Measurements from ENCODE around the gene PDE4D. TPM values are rescaled to one million over a fixed set of nuclear protein-coding genes. Genes with fewer than 3 reads are reported as not detected.

PDE4D gene
- total RNA-seq, 1 experiment from 2014 or later: 62.6 TPM

DNA sequence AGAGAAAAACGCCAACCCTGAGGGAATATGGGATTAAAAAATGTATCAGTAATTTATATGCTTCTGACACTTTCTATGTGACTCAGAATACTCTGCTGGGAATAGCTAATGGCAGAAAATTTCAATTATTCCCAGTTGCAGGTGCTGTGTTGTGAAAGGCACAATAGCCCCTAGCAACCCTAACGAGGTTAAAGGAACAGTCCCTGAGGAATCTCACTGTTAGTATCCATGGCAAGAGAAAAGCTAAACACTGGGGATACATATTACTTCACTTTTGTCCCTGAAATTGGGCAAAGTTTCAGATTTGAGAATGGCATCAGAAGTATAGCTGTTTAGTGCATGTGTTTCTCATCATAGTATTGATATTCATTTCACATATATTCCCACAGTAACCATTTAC, 755.7 kb downstream of the PDE4D start:
- DNase-seq (ENCODE audit: low read depth, low spot score): no peak
- in situ Hi-C loops (cut with HindIII; ENCODE audit: low pct_unique_long_range_greater_than_20kb, low sequenced_read_pairs): no loop called here

DNA sequence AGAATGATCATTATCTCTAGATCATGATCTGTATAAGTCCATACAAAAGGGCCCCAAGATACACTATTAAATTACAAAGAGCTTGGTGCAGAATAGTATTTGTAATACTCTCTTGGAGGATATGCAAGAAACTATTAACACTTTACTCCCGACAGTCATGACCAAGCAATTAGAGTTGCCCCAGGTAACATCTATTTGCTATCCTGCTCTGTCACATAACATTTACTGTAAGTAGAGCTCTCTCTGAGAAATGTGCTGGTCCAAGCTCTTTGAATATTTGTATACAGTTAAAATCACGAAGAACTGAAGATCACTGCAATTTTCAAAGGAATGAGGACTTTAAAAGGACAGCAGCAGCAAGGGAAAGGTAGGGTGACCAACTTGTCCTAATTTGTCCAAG, 757.0 kb downstream of the PDE4D start:
- in situ Hi-C loops (cut with HindIII; ENCODE audit: low pct_unique_long_range_greater_than_20kb, low sequenced_read_pairs): no loop called here
- DNase-seq (ENCODE audit: low read depth, low spot score): no peak

DNA sequence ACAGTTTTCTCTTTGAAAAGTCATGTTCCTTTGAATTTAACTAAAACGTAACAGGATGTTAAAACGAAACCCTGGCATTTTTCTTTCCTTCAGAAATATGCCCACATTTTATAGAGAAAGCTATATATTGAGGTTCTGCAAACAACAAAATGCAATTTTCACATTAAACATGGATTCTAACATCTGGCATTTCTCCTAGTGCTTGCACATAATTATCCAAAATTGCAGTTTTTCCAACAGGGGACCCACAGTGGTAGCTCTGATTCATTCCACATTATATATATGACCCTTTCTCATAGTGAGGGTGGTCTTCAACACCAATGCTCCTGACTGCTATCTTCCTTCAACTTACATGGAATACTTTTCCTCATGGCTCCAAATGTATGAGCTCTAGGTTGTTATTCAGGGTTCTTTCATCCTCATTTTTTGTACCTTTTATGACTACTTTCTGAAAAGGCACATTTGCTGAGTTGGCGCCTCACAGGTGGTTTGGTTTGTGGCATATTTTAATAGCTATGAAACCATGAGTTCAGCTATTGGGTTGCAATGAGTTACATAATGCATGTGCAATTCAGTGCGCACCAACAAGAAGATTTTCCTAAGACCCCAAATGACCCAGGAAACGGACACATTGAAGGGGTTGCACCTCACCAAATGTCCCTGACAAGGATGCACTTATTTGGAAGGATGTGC, 758.9 kb downstream of the PDE4D start:
- DNase-seq (ENCODE audit: low read depth, low spot score): no peak
- in situ Hi-C loops (cut with HindIII; ENCODE audit: low pct_unique_long_range_greater_than_20kb, low sequenced_read_pairs): no loop called here

DNA sequence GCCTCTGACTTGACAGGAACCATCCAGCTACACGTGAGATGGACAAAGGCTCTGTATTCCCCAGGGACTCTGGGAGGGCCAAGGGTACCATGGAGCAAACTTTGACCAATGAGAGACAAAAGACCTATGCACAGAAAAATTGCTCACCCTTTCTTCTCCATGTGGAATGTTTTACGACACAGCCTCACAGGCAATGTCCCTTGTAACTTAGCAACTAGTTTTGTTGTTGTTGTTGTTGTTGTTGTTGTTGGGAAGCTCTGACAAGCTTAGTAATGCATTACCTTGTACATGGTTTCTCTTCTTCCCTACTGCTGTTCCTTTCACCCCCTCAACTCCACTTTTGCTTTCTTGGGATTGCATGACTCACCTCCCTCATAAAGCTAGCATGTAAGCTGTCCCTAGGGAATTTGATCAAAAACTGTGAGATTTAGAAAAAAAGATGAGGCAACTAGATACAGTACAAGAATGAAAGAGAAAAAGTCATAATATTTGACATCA, 759.7 kb downstream of the PDE4D start:
- in situ Hi-C loops (cut with HindIII; ENCODE audit: low pct_unique_long_range_greater_than_20kb, low sequenced_read_pairs): no loop called here
- peak; percentile 84 for DNase-seq (ENCODE audit: low read depth, low spot score)

DNA sequence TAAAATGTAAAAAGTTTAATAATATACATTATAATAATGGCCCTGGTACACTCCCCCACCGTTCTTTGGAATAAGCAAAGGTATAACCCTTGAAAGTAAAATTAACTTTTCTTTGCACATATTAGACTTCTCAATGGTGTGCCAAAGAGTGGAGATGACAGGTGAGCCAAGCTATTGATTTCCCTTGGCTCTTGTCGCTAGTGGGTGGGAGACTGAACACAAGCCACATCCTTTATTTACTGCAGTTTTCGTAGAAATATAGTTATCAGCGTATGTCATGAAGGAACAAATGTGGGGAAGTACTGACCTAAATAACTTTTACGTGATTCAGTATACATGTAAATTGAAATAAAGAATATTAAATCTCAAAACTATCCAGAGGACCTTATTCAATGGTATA, 761.4 kb downstream of the PDE4D start:
- DNase-seq (ENCODE audit: low read depth, low spot score): no peak
- in situ Hi-C loops (cut with HindIII; ENCODE audit: low pct_unique_long_range_greater_than_20kb, low sequenced_read_pairs): no loop called here

DNA sequence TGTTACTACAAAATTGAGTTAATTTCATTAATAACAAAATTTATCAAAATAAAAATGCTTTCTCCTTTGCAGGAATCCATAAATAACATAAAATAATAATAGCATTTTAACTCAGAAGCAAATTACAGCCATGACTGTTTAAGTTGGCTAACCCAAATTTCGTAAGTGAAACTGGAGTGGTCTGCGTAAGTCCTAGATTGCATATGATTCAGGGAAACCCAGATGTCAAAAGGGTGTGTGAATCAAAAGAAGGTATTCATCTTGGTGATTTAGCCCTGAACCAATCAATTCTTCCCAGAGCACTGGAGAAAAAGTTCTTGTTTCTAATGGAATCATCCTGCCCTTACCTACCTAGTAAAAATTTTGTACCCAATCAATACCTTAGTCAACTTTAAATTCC, 763.1 kb downstream of the PDE4D start:
- peak; percentile 93 for DNase-seq (ENCODE audit: low read depth, low spot score)
- in situ Hi-C loops (cut with HindIII; ENCODE audit: low pct_unique_long_range_greater_than_20kb, low sequenced_read_pairs): no loop called here

DNA sequence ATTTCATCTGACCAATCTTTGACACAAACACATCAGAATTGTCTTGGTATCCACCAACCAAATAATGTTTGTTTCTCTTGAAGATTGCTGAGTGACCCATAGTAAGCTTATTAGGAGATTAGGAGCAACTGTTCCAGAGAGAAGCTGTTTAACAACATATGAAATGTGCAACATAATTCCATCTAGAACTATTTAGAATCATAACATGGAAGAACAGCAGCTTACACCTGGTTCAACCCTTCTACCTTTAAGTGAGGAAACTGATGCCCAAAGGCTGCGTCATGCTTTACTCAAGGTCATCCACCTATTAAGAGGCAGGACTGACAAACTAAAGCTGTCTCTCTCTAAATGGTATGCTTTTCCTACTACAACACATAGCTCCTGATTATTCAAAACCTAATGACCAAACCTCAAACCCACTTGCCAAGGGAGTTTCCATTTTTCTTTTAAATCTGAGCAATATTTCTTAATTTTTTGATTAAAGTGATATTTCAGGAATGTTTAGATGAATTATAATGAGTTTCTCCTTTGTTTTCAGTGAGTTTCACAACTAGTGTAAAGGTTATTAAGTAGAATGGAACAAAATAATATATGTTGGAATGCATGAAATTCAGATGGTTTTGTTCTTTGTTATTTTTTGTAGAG, 764.8 kb downstream of the PDE4D start:
- no peak for DNase-seq (ENCODE audit: low read depth, low spot score)

DNA sequence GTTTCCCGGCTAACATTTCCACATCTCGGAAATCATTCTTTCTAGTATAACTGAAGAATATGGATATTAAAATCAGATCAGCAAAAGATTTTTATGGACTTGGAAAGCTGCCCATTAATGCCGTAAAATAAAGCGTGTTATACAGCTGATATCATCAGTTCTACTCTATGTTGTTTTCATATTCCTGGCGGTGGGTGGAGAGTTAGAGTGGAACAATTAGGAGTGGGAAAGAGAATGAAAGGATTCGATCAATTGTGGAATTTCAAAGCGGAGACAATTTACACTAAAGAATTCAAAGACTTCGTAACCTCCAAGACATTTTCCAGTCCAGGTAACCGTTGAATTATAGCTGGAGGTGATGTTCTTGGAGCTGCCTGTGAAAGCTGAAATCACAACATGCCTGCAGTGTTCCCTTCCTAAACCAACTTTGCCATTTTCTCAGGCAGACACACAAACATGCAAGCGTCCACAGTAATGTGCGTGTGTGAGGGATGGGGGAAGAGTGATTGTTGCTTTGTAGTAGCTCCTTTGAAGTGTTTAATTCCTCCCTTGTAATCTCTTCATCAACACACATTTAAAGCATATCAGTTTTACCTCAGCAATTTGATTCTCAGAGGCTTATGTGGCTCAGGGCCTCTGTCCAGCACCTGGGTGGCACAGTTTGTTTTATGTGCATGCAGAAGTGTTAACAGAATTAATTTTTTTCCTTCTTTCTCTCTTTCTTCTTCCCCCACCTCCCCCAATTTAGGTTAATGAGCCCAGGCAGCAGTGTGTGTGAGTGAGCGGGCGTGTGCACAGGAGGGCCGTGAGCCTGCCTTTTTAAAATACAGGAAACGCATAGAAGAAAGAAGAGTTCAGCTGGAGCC, 766.6 kb downstream of the PDE4D start:
- in situ Hi-C loops (cut with HindIII; ENCODE audit: low pct_unique_long_range_greater_than_20kb, low sequenced_read_pairs): no loop called here
- DNase-seq (ENCODE audit: low read depth, low spot score): peak; percentile 60

More for the DNA sequence above, 764.8 kb downstream of the PDE4D start:
- in situ Hi-C loops (cut with HindIII; ENCODE audit: low pct_unique_long_range_greater_than_20kb, low sequenced_read_pairs): no loop called here

DNA sequence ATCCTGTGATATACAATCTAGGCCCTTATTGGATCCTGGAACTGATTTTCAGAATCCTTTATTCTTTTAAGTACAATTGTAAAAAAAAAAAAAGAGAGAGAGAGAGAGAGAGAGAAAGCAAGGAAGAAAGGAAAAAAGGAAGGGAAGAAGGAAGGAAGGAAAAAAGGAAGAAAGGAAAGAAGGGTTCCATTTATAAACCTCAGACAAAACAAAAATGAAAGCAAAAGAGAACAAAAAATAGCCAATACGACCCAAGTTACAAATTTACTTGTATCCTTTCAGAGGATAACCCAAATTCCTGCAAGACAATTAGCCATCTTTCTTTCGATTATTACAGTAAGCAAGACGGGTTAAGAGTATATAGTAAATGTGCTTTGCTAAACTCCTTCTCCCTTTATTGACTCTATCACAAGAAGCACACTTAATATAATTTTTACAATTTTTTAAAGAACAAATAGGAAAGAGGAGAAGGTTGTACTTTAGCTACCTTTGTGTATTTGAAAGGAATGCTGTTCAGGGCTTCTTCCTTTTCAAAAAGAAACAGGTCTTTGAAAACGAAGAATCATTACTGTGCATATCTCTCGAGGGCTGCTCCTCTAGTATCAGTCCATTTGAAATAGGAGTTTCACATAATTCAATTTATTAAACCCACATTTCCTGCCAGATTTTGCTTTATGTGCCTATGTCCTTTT, 767.4 kb downstream of the PDE4D start:
- DNase-seq (ENCODE audit: low read depth, low spot score): no peak
- in situ Hi-C loops (cut with HindIII; ENCODE audit: low pct_unique_long_range_greater_than_20kb, low sequenced_read_pairs): no loop called here

DNA sequence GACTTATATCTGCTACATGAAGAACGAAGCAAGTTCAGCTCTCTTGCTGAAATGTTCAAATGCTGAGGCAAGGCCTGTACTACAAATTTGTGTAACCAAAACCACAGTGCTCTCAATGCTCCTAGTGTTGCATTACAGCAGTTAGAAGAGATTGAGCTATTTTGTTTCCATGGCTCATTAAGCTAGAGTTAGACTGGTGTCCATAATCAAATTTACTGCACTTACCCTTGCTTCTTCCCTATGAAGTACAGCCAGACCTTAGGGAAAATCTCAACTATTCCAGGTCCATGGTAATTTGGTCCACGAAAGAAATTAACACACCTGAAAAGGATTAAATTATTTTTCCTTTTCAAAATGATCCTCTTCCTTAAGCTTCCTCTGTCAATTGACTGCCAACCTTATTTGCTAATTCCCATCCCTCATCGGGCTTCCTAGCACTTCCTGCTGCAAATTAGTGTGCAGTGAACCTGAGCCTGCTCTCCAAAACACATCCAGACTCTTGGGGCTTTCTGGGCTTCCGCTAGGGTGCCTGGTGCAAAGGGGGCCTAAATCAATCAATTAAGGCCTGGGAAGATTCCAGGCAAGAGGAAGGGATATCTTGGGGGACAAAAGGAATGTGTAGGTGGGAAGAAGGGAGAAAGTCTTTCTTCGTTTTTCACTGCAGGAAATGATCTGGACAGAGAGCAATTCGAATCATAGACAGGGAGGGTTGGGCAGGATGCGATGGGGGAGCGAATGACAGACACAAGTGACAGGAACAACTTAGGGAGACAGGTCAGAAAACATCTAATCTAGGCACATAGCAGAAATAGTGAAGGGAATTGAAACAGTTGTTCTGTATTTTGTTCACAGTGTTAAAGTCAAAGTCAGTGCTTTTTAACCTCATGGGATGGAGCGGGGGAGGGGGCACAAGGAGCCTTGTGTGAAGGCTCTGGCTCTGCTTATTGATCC, 768.2 kb downstream of the PDE4D start:
- peak; percentile 61 for DNase-seq (ENCODE audit: low read depth, low spot score)
- in situ Hi-C loops (cut with HindIII; ENCODE audit: low pct_unique_long_range_greater_than_20kb, low sequenced_read_pairs): no loop called here

DNA sequence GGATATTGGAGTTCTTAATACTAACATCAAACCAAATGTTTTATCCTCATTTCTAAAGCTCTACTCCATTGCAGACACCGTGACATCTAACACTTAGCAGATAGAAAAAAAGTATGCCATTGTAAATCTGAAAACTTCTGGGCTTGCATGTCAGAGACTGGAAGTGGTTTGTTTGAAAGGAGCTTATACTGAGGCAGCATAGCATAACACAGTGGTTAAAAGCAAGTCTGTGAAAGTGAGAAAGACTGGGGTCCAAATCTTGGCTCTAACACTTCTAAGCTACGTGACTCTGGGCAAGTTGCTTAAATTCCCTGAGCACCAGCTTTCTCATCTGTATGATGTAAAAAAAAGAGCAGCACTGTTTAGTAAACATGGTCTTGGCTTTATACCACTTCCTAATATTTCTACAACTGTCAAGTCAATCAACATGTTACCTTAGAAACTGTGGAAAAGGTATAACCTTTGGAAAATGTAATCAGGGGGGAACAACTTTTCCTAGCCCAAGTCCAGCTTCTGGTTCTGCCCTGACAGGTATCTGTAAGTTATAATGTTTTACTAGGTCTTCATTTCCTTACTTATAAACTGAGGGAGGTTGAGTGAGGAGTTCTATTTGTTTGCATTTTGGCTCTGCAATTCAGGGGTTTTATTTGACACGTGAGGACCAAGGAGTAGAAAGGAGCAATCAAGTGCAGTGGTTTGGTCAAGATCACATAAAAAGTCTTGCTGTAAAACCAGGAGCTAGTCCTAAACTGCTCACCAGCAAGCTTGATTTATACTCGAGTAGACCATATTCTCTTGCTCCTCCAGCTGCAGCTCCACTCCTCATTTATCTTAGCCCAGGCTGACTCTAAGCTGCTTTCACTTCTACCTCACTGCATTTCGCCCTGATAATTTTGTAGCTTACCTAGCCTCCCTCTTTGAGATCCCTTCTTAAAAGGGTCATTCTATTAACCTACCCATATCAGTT, 769.6 kb downstream of the PDE4D start:
- DNase-seq (ENCODE audit: low read depth, low spot score): peak; percentile 26
- in situ Hi-C loops (cut with HindIII; ENCODE audit: low pct_unique_long_range_greater_than_20kb, low sequenced_read_pairs): no loop called here

DNA sequence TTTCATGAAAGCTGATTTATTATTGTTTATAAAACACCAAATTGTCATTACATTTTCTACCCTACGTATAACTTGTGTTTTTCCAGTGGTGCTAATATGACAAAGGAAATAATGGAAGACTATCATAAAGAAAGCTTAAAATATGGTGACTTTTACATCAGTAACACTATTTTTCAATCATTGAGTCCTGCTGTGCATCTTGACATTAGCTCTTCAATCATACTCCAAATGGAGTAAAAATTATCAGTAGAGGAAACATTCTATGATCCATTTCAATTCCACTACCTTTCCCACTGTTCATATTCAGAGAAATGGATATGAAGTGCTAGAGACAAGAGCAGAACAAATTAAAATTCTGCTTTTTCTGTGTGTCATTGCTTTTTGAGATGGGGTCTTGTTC, 774.0 kb downstream of the PDE4D start:
- in situ Hi-C loops (cut with HindIII; ENCODE audit: low pct_unique_long_range_greater_than_20kb, low sequenced_read_pairs): no loop called here
- DNase-seq (ENCODE audit: low read depth, low spot score): no peak

DNA sequence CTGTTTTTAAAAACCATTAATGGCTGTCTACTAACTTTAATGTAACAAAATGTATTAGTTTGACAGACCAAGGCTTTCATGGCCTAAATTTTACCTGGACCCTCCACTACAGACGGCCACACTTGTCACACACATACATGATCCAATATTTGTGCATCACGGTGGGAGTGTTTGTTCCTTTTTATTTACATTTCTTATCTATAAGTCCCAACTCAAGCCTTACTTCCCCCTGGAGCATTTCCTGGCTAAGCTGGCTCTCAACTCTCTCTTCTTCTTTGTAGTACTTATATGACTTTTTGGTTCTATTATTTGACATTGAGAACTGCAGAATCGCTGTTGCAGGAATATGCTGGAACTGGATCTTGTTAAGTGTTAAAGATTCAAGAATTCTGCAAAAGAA, 776.2 kb downstream of the PDE4D start:
- no peak for DNase-seq (ENCODE audit: low read depth, low spot score)
- in situ Hi-C loops (cut with HindIII; ENCODE audit: low pct_unique_long_range_greater_than_20kb, low sequenced_read_pairs): no loop called here

DNA sequence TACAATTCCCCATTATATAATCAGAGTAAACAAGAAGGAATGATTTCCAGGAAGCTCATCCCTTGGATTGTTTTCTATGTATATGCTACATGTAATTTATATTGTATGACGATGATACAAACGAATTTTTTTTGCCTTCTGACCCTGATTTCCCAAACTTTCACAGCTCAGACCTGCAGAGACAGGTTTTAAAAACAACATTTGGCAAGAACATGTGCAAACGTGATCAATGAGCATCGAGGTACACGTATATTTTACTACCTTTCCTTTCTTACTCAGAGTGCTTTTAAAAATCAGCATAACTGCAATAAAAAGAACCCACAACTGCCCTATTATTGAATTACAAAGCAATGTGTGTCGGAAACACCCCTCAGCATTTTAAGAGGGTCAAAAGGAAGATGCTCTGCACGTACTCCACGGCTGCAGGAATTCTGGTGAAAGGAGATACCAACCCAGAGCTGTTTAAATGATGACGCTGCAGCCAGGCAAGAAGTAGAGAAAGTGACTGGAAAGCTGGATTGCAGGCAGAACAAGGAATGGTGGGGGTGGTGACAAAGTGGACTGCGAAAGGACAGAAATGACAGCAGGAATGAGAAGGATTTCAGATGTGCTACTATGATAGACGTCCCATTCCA, 777.2 kb downstream of the PDE4D start:
- in situ Hi-C loops (cut with HindIII; ENCODE audit: low pct_unique_long_range_greater_than_20kb, low sequenced_read_pairs): no loop called here
- DNase-seq (ENCODE audit: low read depth, low spot score): no peak

DNA sequence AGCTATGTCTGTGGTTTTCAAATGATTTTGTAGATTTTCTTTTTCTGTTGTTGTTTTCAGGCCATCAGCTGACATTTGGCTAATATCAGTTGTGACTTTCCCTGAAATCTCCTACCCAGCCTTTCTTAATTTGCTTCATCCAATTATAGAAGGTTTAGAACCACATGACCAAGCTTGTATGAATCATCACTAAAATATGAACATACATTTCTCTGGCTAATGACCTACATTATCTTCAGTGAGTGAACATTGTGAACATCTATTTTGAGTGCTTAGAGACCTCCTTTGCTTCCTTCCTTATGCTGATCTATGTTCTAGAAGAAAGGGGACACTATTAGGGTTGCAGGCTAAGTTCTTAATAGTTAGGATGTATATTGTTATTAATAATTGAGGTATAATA, 778.2 kb downstream of the PDE4D start:
- in situ Hi-C loops (cut with HindIII; ENCODE audit: low pct_unique_long_range_greater_than_20kb, low sequenced_read_pairs): no loop called here
- DNase-seq (ENCODE audit: low read depth, low spot score): no peak

Measured in SK-MEL-5 (cell line).